ENCODE measurements around the gene DDX20.
"Not testable (repeated sequence)": the region's sequence is repeated elsewhere in the genome, so short reads cannot be mapped to it uniquely, and the experiment has no call there.

Gene DDX20

GRCh38 chr1:111732718-111733117 lies 23.0 kb upstream of the DDX20 start:
- FAIRE-seq (no peak), DNase-seq (ENCODE audit: low spot score) (no peak)

- DNase-seq (ENCODE audit: low spot score) (no peak), FAIRE-seq (no peak)
Measured at GRCh38 chr1:111733183-111733991, 22.3 kb upstream of the DDX20 start.

GRCh38 chr1:111733992-111734341 lies 21.7 kb upstream of the DDX20 start:
- FAIRE-seq (no peak), DNase-seq (ENCODE audit: low spot score) (no peak)

- DNase-seq (ENCODE audit: low spot score) = no peak
- no peak for FAIRE-seq
Measured at GRCh38 chr1:111734426-111734825, 21.3 kb upstream of the DDX20 start.

- no peak for DNase-seq (ENCODE audit: low spot score)
- FAIRE-seq = no peak
Measured at GRCh38 chr1:111734856-111735255, 20.8 kb upstream of the DDX20 start.

- FAIRE-seq (no peak), DNase-seq (ENCODE audit: low spot score) (no peak)
Measured at GRCh38 chr1:111735321-111735720, 20.4 kb upstream of the DDX20 start.

- FAIRE-seq = no peak
- DNase-seq (ENCODE audit: low spot score) = no peak
Measured at GRCh38 chr1:111735858-111736544, 19.7 kb upstream of the DDX20 start.

GRCh38 chr1:111736548-111737215 lies 19.0 kb upstream of the DDX20 start:
- FAIRE-seq (no peak), DNase-seq (ENCODE audit: low spot score) (no peak)

- DNase-seq (ENCODE audit: low spot score) (no peak), FAIRE-seq (no peak)
Measured at GRCh38 chr1:111737216-111738132, 18.2 kb upstream of the DDX20 start.

- no peak for DNase-seq (ENCODE audit: low spot score)
- FAIRE-seq = no peak
Measured at GRCh38 chr1:111738133-111738435, 17.6 kb upstream of the DDX20 start.

- peak; percentile 88 for DNase-seq (ENCODE audit: low spot score)
- FAIRE-seq = no peak
Measured at GRCh38 chr1:111738436-111739193, 17.1 kb upstream of the DDX20 start.

GRCh38 chr1:111739194-111739924 lies 16.3 kb upstream of the DDX20 start, which contains the start of gene INKA2:
INKA2 (minus strand) TSS chr1:111739395; CDS start chr1:111739242, 153 bp downstream.
- FAIRE-seq (peak; percentile 87), DNase-seq (ENCODE audit: low spot score) (peak; percentile 96)

- no peak for FAIRE-seq
Measured at GRCh38 chr1:111739925-111740765, 15.6 kb upstream of the DDX20 start.

GRCh38 chr1:111742292-111742691 lies 13.4 kb upstream of the DDX20 start:
- FAIRE-seq; DNase-seq (ENCODE audit: low spot score): not testable (repeated sequence)

More at GRCh38 chr1:111739925-111740765, 15.6 kb upstream of the DDX20 start:
- DNase-seq (ENCODE audit: low spot score) = no peak

- DNase-seq (ENCODE audit: low spot score) (no peak), FAIRE-seq (no peak)
Measured at GRCh38 chr1:111742938-111743549, 12.7 kb upstream of the DDX20 start.

GRCh38 chr1:111743679-111744101 lies 12.0 kb upstream of the DDX20 start:
- FAIRE-seq (peak; percentile 81), DNase-seq (ENCODE audit: low spot score) (peak; percentile 38)

- no peak for DNase-seq (ENCODE audit: low spot score)
- FAIRE-seq = no peak
Measured at GRCh38 chr1:111745675-111746613, 9.8 kb upstream of the DDX20 start.

Measured in urothelium cell line (cell line).